Stimulated activated CD8-positive, alpha-beta memory T cell treated with anti-CD3 and anti-CD28 coated beads, Interleukin-15, amount 100 ng/mL, for 4 hours (primary cell): ENCODE measurements around the gene RCAN1.

Source experiments
- DNase-seq, 2 donors: peaks; one replicate each; pipeline ENCODE4 v3.0.0-alpha.2; 2020; ENCODE audit warnings: low read depth in 2 of 2

The RCAN1 gene

GRCh38 chr21:34598931-34599400 is 15.9 kb downstream of the RCAN1 start:
- no peak for DNase-seq

- DNase-seq, result no peak
These were observed 17.5 kb downstream of the RCAN1 start for GRCh38 chr21:34597406-34597805.

DNA sequence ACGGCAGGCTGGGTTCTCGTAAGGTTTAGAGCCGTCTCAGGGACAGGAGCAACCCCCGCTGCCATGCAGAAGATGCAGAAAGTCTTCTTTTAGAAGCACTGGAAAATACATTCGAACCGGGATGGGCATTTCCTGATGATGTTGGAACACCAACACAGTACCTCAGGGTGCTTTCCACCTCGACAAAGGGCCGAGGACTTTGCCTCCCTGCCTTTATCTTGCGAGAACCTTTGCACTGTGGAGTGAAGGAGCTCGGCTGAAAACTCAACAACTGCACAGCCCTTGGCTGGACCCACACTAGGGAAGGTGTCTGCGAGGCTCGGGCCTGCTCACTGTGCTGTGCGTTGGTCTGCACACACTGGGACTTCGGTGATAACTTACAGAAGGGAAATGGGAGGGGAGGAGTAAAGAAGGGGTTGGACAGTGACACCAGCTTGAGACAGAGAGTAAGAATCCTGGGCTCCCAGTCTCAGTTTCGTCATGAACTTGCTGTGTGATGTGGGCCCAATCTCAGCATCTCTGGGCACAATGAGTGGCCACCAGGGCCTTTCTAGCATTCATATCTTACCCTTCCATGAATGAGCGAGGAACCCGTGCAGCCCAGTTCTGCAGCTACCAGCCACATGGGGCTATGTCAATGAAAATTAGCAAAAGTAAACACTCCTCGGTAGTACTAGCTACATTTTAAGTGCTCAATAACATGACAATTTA is 18.2 kb downstream of the RCAN1 start:
- DNase-seq, result no peak

DNA sequence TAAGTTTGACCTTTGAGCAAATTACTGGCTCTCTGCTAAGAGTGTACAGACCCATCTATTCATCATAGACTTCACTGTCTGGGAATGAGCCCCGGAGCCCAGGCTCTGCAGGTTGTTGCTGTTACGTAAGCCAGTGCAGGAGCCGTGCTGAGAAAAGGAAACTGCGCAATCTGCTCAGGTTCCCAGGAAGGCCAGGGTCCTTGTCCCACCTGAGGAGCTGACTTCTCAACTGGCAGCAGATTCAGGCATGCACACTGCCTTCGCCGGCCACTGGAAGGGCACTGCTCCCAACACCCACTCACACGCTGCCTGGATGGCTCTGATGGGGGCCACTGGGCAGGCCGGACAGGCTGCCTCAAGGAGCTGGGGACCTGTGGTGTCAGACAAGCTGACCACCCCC is 19.5 kb downstream of the RCAN1 start:
- no peak for DNase-seq

DNA sequence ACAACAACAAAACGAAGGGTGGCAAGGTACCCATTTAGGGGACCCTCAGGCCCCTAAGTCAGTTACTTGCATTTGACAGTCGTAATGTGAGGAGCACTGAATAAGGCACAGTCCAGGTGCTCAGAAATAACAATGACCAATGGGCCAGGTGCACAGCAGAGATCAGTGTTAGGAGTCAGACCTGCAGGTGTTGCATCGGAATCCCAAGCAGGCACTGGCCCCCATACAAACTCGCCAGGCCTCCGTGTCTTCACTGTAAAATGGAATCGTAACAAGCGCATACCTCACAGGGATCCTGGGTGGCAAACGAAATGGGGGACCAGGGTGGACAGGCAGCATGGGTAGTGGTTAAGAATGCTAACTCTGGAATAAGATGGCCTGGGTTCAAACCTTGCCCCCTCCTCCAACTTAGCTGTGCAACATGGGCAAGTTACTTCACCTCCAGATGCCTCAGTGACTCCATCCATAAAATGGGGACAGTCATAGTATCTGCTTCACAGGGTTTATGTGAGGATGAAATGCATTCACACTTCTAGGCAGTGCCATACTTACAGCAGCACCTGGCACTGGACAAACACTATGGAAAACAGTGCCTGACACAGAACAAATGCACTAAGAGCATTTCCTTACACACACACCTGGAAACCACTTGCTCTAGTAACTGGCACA is 20.2 kb downstream of the RCAN1 start:
- no peak for DNase-seq

- no peak for DNase-seq
These were observed 20.9 kb downstream of the RCAN1 start for GRCh38 chr21:34593954-34594531.

DNA sequence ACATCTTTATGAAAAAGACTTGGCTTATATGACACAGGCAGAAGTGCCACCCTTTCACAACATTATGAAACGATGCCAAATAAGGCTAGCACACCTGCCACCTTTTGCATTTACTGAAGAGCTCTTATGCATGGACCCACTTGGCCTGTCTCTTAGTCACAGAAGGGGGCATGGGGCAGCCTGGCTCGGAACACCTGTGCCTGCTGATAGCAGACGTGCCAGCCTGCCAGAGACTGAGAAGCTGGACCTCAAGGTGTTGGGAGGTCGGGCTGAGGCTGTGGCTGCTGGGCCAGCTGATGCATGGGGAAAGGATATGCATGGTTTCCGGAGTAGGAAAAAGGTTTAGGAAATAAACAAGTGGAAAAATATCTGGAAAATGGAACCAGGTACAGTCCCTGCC is 21.5 kb downstream of the RCAN1 start:
- DNase-seq, result no peak

GRCh38 chr21:34592120-34592955 is 22.6 kb downstream of the RCAN1 start:
- no peak for DNase-seq

- DNase-seq, result no peak
These were observed 24.4 kb downstream of the RCAN1 start for GRCh38 chr21:34590520-34590919.

- no peak for DNase-seq
These were observed 25.2 kb downstream of the RCAN1 start for GRCh38 chr21:34589511-34590282.

DNA sequence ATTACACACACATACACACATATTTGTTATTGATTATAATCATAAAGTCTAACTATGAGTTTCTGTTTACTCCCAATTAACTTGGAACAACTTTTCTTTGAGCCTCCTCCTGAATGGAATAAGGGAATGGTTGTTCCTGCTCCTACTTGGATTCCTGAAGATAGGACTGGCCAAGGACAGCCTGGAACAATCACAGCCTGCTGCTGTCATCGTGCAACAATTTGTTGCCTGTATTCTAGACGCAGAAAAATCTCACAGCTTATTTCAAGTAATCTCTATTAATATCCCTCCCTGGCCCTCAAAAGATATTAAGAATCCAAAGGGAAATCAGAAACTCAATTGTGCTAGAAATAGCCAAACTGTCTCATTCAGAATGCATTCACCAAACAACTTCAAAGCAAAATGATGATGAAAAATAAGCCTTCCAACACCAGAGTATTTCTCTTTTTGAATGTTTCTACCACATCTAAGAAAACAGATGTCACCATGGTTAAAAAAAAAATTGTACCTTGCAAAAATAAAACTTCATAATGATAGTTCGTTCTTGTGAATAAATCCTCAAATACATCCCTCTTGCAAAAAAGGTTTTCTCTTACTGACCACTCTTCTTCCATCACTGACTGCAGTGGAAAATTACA is 30.9 kb downstream of the RCAN1 start:
- DNase-seq, result no peak

DNA sequence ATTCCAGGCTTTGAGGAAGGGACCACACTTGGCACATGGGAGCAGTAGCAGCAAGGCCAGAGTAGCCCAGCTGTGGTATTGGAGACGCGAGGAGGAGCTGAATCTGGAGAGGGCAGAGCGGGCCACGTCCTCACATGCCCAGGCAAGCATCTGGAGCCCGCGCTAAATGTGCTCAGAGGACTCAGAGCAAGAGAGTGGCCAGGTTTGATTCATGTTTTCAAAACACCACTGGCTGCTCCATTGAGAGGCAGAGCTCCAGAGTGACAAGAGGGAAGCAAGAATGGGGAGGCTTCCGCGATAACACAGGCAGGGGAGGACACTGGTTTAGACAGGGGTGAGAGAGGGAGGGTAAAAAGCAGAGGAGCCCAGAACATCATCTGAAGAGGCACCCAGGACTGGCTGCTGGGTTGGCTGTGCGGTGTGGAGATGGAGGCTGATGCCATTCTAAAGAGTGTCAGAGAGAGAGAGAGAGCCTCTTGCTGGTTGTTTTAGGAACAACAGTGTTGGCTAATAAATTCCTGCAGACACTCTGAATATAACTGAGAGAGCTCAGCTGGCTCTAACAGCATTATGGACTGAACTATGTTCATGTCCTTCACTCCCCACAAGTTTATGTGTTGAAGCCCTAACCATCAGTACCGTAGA is 32.3 kb downstream of the RCAN1 start:
- DNase-seq, result no peak

DNA sequence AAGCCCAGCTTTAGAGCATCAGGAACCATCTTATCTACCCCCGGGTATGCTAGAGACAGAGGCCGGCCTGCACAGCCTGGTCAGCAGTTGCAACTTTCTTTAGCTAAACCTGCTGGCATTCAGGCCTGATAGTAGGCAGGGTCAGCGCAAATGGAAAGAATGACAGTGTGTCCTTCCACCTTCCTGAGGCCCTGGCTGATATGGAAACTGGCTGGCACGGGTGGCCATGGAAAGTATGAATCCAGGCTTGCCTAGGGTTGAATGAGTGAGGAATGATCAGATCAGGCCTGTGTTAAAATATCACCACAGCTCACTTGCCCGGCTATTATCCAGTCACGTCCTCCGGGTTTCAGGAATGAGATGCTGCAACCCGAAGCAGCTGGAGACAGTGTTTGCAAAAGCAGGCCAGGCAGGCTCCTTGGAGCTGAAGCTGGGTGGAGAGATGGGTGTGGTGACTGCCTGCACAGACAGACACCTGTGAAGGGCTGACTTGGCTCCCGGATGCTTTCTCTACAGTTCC is 34.7 kb downstream of the RCAN1 start:
- no peak for DNase-seq

GRCh38 chr21:34579411-34579810 is 35.5 kb downstream of the RCAN1 start:
- DNase-seq, result no peak

DNA sequence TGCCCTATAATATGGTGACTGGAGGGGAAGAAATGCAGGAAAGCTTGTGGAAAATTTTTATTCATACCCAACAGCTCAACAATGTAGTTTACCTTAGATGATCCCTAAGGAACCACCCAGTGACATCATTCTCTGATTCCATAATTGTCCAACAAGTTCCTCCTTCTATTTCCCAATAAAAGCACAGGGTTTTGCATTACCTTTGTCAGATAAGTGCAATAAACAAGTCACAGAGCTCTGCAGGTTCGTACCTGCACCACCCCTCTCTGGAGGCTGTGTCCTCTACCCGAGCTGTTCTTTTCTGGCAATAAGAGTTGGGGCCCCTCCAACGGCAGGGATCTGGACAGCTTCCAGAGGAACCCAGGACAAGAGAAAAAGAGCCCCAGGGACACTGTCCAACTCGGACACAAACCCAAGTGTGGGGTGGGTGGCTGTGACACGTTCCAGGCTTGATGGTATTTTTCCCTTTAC is 38.8 kb downstream of the RCAN1 start:
- DNase-seq, result no peak

DNA sequence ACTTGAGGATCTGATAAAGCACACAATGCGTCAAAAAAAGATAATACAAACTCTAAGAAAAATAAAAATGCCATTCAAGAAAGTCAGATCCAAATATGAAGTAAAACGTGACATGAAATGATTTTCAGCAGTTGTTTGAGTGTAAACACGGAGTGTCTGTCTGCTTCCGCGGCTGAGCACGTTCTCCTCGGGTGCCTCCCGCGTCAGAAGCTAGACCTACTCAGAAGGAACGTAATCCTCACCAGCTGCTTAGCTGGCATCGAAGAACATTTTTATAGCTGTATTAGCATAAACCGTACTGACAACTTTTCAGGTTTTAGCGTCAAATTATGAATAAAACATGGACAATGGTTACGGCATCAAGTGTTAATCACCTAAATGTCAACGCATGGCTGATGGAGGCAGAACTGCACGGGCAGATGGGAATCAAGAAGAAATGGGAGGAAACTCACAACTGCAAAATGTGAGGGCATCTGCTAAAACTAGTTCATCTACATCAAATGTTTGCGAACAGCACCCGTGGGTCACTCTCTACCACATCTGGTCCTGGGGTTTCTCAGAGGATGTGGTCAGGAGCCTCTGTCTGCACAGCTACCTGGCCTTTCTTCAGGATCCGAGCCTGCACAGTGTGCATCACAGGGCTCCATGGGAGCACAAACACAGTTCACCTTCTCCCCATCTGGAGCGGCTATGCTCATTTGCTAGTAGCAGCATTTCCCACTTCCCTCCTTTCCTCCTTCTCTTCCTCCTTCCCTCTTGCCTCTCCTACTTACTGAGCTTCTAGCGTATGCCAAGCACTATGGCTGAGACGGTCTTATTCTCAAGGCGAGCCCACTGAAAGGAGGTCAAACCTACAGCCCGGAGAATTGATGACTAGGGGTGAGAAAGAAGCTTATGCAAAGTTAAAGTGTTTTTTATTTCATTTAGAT is 40.0 kb downstream of the RCAN1 start:
- no peak for DNase-seq

- no peak for DNase-seq
These were observed 42.9 kb downstream of the RCAN1 start for GRCh38 chr21:34571994-34572393.

DNA sequence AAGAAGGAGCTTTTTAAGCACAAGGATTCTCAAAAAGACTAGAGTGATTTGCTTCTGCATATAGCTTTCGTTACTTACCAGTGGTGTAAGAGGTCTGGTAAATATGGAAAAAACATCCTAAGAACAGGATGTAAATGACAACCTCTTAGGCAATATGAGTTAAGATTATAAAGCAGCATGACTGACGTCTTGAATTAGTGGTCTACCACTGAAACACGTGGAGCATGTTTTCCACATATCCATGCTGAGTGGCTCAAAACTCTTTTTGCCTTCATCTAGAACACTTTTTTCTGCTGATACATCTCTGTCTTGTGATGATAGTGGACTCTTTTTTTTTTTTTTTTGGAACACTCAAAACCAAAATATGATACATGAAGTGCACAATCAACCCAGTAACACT is 44.6 kb downstream of the RCAN1 start:
- no peak for DNase-seq

- DNase-seq, result no peak
These were observed 45.4 kb downstream of the RCAN1 start for GRCh38 chr21:34569381-34569979.
